ENCODE results near the gene DQX1. TPM values are rescaled to one million over a fixed set of nuclear protein-coding genes. Genes with fewer than 3 reads are reported as not detected.
A peak's percentile ranks its signal among the peaks of the same experiment; 100 is the strongest.

DQX1 gene
- polyA plus RNA-seq, 1 donor (not counting 4 experiments of a cell fraction or from before 2014, with no cell fraction given): 5.9 TPM

DNA sequence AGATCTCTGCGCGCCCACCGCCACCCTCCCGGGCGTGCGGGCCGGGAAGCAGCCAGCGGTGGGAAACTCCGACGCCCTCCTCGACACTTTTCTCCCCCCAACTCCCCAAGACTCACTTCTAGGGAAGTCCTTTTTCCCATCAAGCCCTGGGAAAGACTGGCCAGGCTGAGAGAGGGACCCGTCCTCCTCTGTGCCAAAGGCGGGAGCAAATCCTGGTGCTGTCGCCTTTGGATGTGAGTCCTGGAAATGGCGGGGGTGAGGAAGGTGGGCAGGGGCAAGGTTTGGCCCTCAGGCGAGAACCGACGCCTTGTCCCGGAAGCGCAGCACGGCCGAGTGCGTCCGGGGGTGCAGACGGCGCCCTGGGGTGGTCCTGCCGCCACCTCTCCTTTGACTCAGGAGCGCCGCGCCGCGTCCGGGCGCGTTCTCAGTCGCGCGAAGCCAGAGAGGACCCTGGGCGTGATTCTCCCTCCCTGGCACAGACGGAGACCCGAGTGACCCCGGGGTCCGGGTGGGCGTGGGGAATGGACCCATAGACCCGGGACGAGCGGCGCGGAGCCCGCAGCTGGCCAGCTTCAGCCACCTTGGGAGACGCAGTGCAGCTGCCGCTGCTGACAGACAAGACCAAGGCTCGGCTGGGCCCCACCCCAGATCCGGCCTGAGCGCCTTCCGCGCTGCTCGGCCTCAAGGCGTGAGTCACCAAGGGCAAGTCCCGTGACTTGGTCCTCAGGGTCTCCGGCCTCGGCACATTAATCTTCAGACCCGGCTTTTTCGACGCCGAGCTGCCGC, 23.1 kb downstream of the DQX1 start:
- DNase-seq (ENCODE audit: low read depth, low spot score) (no peak), FAIRE-seq (no peak)
- no peaks in the 10 kb centered on the region for H3K9me3 ChIP-seq (ENCODE audit: control insufficient read depth, low read depth, low read length)
- dilution Hi-C loops (cut with MboI; ENCODE audit: extremely low pct_ligation_motif_present, low sequenced_read_pairs): no loop called here
- H3K27me3 ChIP-seq (ENCODE audit: control insufficient read depth, extremely low read depth, insufficient read depth, low read length): peaks cover 36% of the 10 kb centered on the region
- no peaks in the 10 kb centered on the region for H4K20me1 ChIP-seq (ENCODE audit: control insufficient read depth, extremely low read depth, insufficient read depth, low read length)
- peaks cover 9 to 10% of the 10 kb centered on the region in 2 experiments for H3K36me3 ChIP-seq (ENCODE audit: control insufficient read depth in 2 of 2, extremely low read depth in 1 of 2, insufficient read depth in 2 of 2, low read length in 2 of 2)
- peak; percentile 31 for TF ChIP-seq EZH2 (IDR thresholded peaks at IDR 0.05; ENCODE audit: low read length)
- TF ChIP-seq, protein P1, sequence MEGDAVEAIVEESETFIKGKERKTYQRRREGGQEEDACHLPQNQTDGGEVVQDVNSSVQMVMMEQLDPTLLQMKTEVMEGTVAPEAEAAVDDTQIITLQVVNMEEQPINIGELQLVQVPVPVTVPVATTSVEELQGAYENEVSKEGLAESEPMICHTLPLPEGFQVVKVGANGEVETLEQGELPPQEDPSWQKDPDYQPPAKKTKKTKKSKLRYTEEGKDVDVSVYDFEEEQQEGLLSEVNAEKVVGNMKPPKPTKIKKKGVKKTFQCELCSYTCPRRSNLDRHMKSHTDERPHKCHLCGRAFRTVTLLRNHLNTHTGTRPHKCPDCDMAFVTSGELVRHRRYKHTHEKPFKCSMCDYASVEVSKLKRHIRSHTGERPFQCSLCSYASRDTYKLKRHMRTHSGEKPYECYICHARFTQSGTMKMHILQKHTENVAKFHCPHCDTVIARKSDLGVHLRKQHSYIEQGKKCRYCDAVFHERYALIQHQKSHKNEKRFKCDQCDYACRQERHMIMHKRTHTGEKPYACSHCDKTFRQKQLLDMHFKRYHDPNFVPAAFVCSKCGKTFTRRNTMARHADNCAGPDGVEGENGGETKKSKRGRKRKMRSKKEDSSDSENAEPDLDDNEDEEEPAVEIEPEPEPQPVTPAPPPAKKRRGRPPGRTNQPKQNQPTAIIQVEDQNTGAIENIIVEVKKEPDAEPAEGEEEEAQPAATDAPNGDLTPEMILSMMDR (optimal IDR thresholded peaks at IDR 0.05 in 1 of 3, IDR thresholded peaks at IDR 0.05 in 1 of 3, conservative IDR thresholded peaks at IDR 0.05 in 1 of 3; ENCODE audit: extremely low read depth in 1 of 3, insufficient read depth in 2 of 3, low read length in 3 of 3): peak in 2 of 3 experiments; percentile 30 to 46
- H3K79me2 ChIP-seq (ENCODE audit: control insufficient read depth, insufficient read depth, low read length): peaks cover 16% of the 10 kb centered on the region
- peak overlapping the region; percentile 84 for H2AFZ ChIP-seq (ENCODE audit: control insufficient read depth, low read length)
- H3K9me1 ChIP-seq (ENCODE audit: control insufficient read depth, extremely low read depth, insufficient read depth, low read length): no peaks in the 10 kb centered on the region
- H3K4me2 ChIP-seq (ENCODE audit: control insufficient read depth, extremely low read depth, insufficient read depth, low read depth, low read length): peak overlapping the region; percentile 94
- H3K27ac ChIP-seq (ENCODE audit: control insufficient read depth, insufficient read depth, low read length): peak overlapping the region; percentile 30
- H3K9ac ChIP-seq (ENCODE audit: control insufficient read depth, extremely low read depth, insufficient read depth, low read length): peak overlapping the region; percentile 64
- peaks cover 40% of the 10 kb centered on the region for H3K4me1 ChIP-seq (ENCODE audit: control insufficient read depth, extremely low read depth, insufficient read depth, low read length)
- peak overlapping the region; percentile 47 to 70 (median 63) for H3K4me3 ChIP-seq (ENCODE audit: control insufficient read depth in 2 of 3, extremely low read depth in 1 of 3, insufficient read depth in 2 of 3, low read depth in 1 of 3, low read length in 3 of 3)

- TF ChIP-seq, protein P1 (optimal IDR thresholded peaks at IDR 0.05 in 1 of 3, IDR thresholded peaks at IDR 0.05 in 1 of 3, conservative IDR thresholded peaks at IDR 0.05 in 1 of 3; ENCODE audit: extremely low read depth in 1 of 3, insufficient read depth in 2 of 3, low read length in 3 of 3): no peak
- TF ChIP-seq EZH2 (IDR thresholded peaks at IDR 0.05; ENCODE audit: low read length): no peak
- Histone ChIP-seq H3K36me3 (ENCODE audit: control insufficient read depth in 2 of 2, extremely low read depth in 1 of 2, insufficient read depth in 2 of 2, low read length in 2 of 2) (peaks cover 9 to 10% of the 10 kb centered on the region in 2 experiments), H3K4me2 (ENCODE audit: control insufficient read depth, extremely low read depth, insufficient read depth, low read depth, low read length) (peak overlapping the region; percentile 94), H3K9me1 (ENCODE audit: control insufficient read depth, extremely low read depth, insufficient read depth, low read length) (no peaks in the 10 kb centered on the region), H3K4me3 (ENCODE audit: control insufficient read depth in 2 of 3, extremely low read depth in 1 of 3, insufficient read depth in 2 of 3, low read depth in 1 of 3, low read length in 3 of 3) (peak overlapping the region; percentile 47 to 70 (median 63)), H3K9ac (ENCODE audit: control insufficient read depth, extremely low read depth, insufficient read depth, low read length) (peak overlapping the region; percentile 64), H4K20me1 (ENCODE audit: control insufficient read depth, extremely low read depth, insufficient read depth, low read length) (no peaks in the 10 kb centered on the region), H3K4me1 (ENCODE audit: control insufficient read depth, extremely low read depth, insufficient read depth, low read length) (peaks cover 44% of the 10 kb centered on the region), H3K79me2 (ENCODE audit: control insufficient read depth, insufficient read depth, low read length) (peaks cover 16% of the 10 kb centered on the region), H3K9me3 (ENCODE audit: control insufficient read depth, low read depth, low read length) (no peaks in the 10 kb centered on the region), H3K27me3 (ENCODE audit: control insufficient read depth, extremely low read depth, insufficient read depth, low read length) (peaks cover 41% of the 10 kb centered on the region), H3K27ac (ENCODE audit: control insufficient read depth, insufficient read depth, low read length) (no peak overlapping the region), H2AFZ (ENCODE audit: control insufficient read depth, low read length) (peak overlapping the region; percentile 84)
- no peak for FAIRE-seq
- dilution Hi-C loops (cut with MboI; ENCODE audit: extremely low pct_ligation_motif_present, low sequenced_read_pairs): no loop called here
- DNase-seq (ENCODE audit: low read depth, low spot score): no peak
Observed at GRCh38 chr2:74502147-74502719, 23.8 kb downstream of the DQX1 start.

Data from keratinocyte (primary cell).